HepG2 (cell line): ENCODE measurements around the gene PRMT6. TPM values are rescaled to one million over a fixed set of nuclear protein-coding genes. Genes with fewer than 3 reads are reported as not detected.

Experiments
- AHR ChIP-seq: IDR thresholded peaks from 2 replicates; pipeline ENCODE4 v1.6.1; 2018; ENCODE audit warnings: missing genetic modification reagents, missing compliant biosample characterization
- ARNT ChIP-seq: fragments of 450-650 bp; IDR thresholded peaks from 2 replicates; pipeline ENCODE4 v1.6.1; 2017
- BHLHE40 ChIP-seq: IDR thresholded peaks from 2 replicates; pipeline ENCODE4 v1.6.1; 2011; ENCODE audit warnings: low read length, improper control_type of control experiment
- DPF2 ChIP-seq: sonication (generic); formaldehyde crosslinking; IDR thresholded peaks from 2 replicates; pipeline ENCODE4 v1.4.0; 2020; ENCODE audit warnings: mild to moderate bottlenecking, low read depth, missing genetic modification reagents, borderline replicate concordance
- HNF4A ChIP-seq: sonication (generic); formaldehyde crosslinking; IDR thresholded peaks from 2 replicates; pipeline ENCODE4 v1.4.0; 2020; ENCODE audit warnings: missing genetic modification reagents
- HOXD1 ChIP-seq: sonication (generic); formaldehyde crosslinking; IDR thresholded peaks from 2 replicates; pipeline ENCODE4 v1.5.0; 2020; ENCODE audit warnings: missing genetic modification reagents
- MBNL3 ChIP-seq: fragments of 250-450 bp; sonication (Bioruptor Pico); conservative IDR thresholded peaks from 2 replicates; pipeline ENCODE4 v1.8.0; 2022; ENCODE audit warnings: mild to moderate bottlenecking, inconsistent platforms
- MEIS2 ChIP-seq: sonication (generic); formaldehyde crosslinking; IDR thresholded peaks from 2 replicates; pipeline ENCODE4 v1.9.0; 2021; ENCODE audit warnings: mild to moderate bottlenecking, missing genetic modification reagents
- MXD4 ChIP-seq: IDR thresholded peaks from 2 replicates; pipeline ENCODE4 v1.6.1; 2016; ENCODE audit warnings: mild to moderate bottlenecking, missing biosample characterization, missing genetic modification reagents
- PCBP1 ChIP-seq: fragments of 200-400 bp; formaldehyde crosslinking; IDR thresholded peaks from 2 replicates; pipeline ENCODE4 v1.6.1; 2017; ENCODE audit warnings: mild to moderate bottlenecking, low read depth, low read length, borderline replicate concordance
- RFX3 ChIP-seq: IDR thresholded peaks from 2 replicates; pipeline ENCODE4 v1.6.1; 2016; ENCODE audit warnings: missing biosample characterization, missing genetic modification reagents
- RORA ChIP-seq: sonication (generic); formaldehyde crosslinking; IDR thresholded peaks from 2 replicates; pipeline ENCODE4 v1.5.0; 2020; ENCODE audit warnings: mild to moderate bottlenecking, missing genetic modification reagents, moderate library complexity
- RXRA ChIP-seq: sonication (generic); formaldehyde crosslinking; IDR thresholded peaks from 2 replicates; pipeline ENCODE4 v1.5.1; 2020; ENCODE audit warnings: missing genetic modification reagents
- TAF1 ChIP-seq: sonication (generic); formaldehyde crosslinking; IDR thresholded peaks from 2 replicates; pipeline ENCODE4 v1.4.0; 2020; ENCODE audit warnings: missing genetic modification reagents
- TARDBP ChIP-seq: sonication (generic); formaldehyde crosslinking; IDR thresholded peaks from 2 replicates; pipeline ENCODE4 v1.8.0; 2022; ENCODE audit warnings: mild to moderate bottlenecking, missing genetic modification reagents
- ZBTB21 ChIP-seq: sonication (generic); formaldehyde crosslinking; IDR thresholded peaks from 2 replicates; pipeline ENCODE4 v1.4.0; 2020; ENCODE audit warnings: missing genetic modification reagents
- ZBTB38 ChIP-seq: sonication (generic); formaldehyde crosslinking; IDR thresholded peaks from 2 replicates; pipeline ENCODE4 v1.5.1; 2020; ENCODE audit warnings: mild to moderate bottlenecking, missing genetic modification reagents
- ZBTB7B ChIP-seq: sonication (generic); formaldehyde crosslinking; IDR thresholded peaks from 2 replicates; pipeline ENCODE4 v1.4.0; 2020; ENCODE audit warnings: missing genetic modification reagents
- ZC3H4 ChIP-seq: sonication (generic); formaldehyde crosslinking; IDR thresholded peaks from 2 replicates; pipeline ENCODE4 v1.4.0; 2020; ENCODE audit warnings: missing genetic modification reagents, borderline replicate concordance
- ZNF12 ChIP-seq: sonication (generic); formaldehyde crosslinking; IDR thresholded peaks from 2 replicates; pipeline ENCODE4 v1.5.0; 2020; ENCODE audit warnings: missing genetic modification reagents
- ZNF235 ChIP-seq: sonication (generic); formaldehyde crosslinking; IDR thresholded peaks from 2 replicates; pipeline ENCODE4 v1.8.1; 2023; ENCODE audit warnings: mild to moderate bottlenecking, missing genetic modification reagents, borderline replicate concordance
- ZNF24 ChIP-seq: fragments of 450-650 bp; IDR thresholded peaks from 2 replicates; pipeline ENCODE4 v1.6.1; 2017; ENCODE audit warnings: antibody characterized with exemption, mild to moderate bottlenecking
- ZNF776 ChIP-seq: sonication (generic); formaldehyde crosslinking; IDR thresholded peaks from 2 replicates; pipeline ENCODE4 v1.4.0; 2020; ENCODE audit warnings: mild to moderate bottlenecking, missing genetic modification reagents
- ZNF841 ChIP-seq: sonication (generic); formaldehyde crosslinking; IDR thresholded peaks from 2 replicates; pipeline ENCODE4 v1.8.1; 2023; ENCODE audit warnings: missing genetic modification reagents, borderline replicate concordance
- ZSCAN29 ChIP-seq: sonication (generic); formaldehyde crosslinking; conservative IDR thresholded peaks from 2 replicates; pipeline ENCODE4 v1.4.0; 2020; ENCODE audit warnings: mild to moderate bottlenecking, missing genetic modification reagents
- polyA plus RNA-seq, 8 experiments: library from polyadenylated mRNA; depleted of rRNA in 3 of 8; stranded (reverse) in 7 of 8; unstranded in 1 of 8; fragments of >200 nt; fragmentation: Illumina TruSeq in 4 of 8; extraction: Trizol in 4 of 8; gene quantifications; 2 replicates each; pipeline versions ENCODE4 v1.2.1 to v1.2.3, GENCODE V29; 2011 to 2016; ENCODE audit warnings: low read depth in 4 of 8, missing spikeins in 1 of 8, mixed read lengths in 1 of 8; ENCODE audit not compliant: insufficient read depth in 1 of 8
- total RNA-seq, 5 experiments: library from RNA; depleted of rRNA; stranded (reverse); fragments of >200 nt; fragmentation: Illumina TruSeq; extraction: Trizol; gene quantifications; 2 replicates each; pipeline ENCODE4 v1.2.3, GENCODE V29; 2016; ENCODE audit warnings: low read depth in 1 of 5
- TF ChIP-seq, protein P1 (sequence below): sonication (generic); formaldehyde crosslinking; IDR thresholded peaks from 2 replicates; pipeline ENCODE4 v1.4.0; 2020; ENCODE audit warnings: missing genetic modification reagents
- TF ChIP-seq, protein P2 (sequence below): IDR thresholded peaks from 2 replicates; pipeline ENCODE4 v1.6.1; 2016; ENCODE audit warnings: mild to moderate bottlenecking
- TF ChIP-seq, protein P3 (sequence below): sonication (generic); formaldehyde crosslinking; IDR thresholded peaks from 2 replicates; pipeline ENCODE4 v1.9.0; 2021; ENCODE audit warnings: missing genetic modification reagents, mild to moderate bottlenecking, borderline replicate concordance

The PRMT6 gene
- total and polyA plus RNA-seq, 2 of the 13 experiments (the other 11 are each of a cell fraction or from before 2014, with no cell fraction given): 8.1 to 15.8 TPM

DNA sequence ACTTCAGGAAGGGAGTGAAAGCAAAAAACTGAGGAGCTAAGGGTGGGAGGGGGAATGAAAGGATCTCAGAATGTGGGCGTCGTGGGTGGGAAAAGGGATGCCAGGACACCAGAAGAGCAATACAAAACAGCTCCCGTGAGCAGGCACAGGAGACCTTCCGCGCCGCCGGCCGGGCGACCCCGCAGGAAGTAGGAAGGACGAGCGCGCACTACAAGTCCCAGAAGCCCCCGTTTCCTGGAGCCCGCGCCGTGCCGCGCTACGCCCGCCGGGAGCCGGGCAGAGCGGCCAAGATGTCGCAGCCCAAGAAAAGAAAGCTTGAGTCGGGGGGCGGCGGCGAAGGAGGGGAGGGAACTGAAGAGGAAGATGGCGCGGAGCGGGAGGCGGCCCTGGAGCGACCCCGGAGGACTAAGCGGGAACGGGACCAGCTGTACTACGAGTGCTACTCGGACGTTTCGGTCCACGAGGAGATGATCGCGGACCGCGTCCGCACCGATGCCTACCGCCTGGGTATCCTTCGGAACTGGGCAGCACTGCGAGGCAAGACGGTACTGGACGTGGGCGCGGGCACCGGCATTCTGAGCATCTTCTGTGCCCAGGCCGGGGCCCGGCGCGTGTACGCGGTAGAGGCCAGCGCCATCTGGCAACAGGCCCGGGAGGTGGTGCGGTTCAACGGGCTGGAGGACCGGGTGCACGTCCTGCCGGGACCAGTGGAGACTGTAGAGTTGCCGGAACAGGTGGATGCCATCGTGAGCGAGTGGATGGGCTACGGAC lies at the start of gene PRMT6 (continued):
- no peak for TF ChIP-seq ZBTB21 (CRISPR knock-in tag)
- no peak for TF ChIP-seq HNF4A (CRISPR knock-in tag)
- peak; percentile 85; the same call in 1 of the 2 replicates for TF ChIP-seq ZBTB38 (CRISPR knock-in tag)
- TF ChIP-seq MEIS2 (CRISPR knock-in tag): 0 out of 2 replicates have a peak, but pooled peaks have one; percentile 32
- TF ChIP-seq DPF2 (CRISPR knock-in tag): no peak
- TF ChIP-seq TARDBP (CRISPR knock-in tag): peak; percentile 73; the same call in 1 of the 2 replicates
- no peak for TF ChIP-seq ARNT
- TF ChIP-seq ZBTB7B (CRISPR knock-in tag): no peak
- no peak for TF ChIP-seq AHR (CRISPR knock-in tag)
- TF ChIP-seq HOXD1 (CRISPR knock-in tag): no peak
- no peak for TF ChIP-seq RFX3 (CRISPR knock-in tag)
- 0 out of 2 replicates have a peak, but pooled peaks have one; percentile 45 for TF ChIP-seq ZSCAN29 (CRISPR knock-in tag)
- TF ChIP-seq ZNF235: no peak
- TF ChIP-seq ZNF776 (CRISPR knock-in tag): no peak
- TF ChIP-seq, protein P1, sequence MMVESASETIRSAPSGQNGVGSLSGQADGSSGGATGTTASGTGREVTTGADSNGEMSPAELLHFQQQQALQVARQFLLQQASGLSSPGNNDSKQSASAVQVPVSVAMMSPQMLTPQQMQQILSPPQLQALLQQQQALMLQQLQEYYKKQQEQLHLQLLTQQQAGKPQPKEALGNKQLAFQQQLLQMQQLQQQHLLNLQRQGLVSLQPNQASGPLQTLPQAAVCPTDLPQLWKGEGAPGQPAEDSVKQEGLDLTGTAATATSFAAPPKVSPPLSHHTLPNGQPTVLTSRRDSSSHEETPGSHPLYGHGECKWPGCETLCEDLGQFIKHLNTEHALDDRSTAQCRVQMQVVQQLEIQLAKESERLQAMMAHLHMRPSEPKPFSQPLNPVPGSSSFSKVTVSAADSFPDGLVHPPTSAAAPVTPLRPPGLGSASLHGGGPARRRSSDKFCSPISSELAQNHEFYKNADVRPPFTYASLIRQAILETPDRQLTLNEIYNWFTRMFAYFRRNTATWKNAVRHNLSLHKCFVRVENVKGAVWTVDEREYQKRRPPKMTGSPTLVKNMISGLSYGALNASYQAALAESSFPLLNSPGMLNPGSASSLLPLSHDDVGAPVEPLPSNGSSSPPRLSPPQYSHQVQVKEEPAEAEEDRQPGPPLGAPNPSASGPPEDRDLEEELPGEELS (CRISPR knock-in tag): no peak
- TF ChIP-seq PCBP1: 0 out of 2 replicates have a peak, but pooled peaks have one; percentile 73
- TF ChIP-seq MBNL3 (CRISPR knock-in tag): no peak
- TF ChIP-seq, protein P2, sequence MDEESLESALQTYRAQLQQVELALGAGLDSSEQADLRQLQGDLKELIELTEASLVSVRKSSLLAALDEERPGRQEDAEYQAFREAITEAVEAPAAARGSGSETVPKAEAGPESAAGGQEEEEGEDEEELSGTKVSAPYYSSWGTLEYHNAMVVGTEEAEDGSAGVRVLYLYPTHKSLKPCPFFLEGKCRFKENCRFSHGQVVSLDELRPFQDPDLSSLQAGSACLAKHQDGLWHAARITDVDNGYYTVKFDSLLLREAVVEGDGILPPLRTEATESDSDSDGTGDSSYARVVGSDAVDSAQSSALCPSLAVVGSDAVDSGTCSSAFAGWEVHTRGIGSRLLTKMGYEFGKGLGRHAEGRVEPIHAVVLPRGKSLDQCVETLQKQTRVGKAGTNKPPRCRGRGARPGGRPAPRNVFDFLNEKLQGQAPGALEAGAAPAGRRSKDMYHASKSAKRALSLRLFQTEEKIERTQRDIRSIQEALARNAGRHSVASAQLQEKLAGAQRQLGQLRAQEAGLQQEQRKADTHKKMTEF (CRISPR knock-in tag): peak; percentile 67; the same call in 1 of the 2 replicates
- TF ChIP-seq ZNF841 (CRISPR knock-in tag): no peak
- TF ChIP-seq TAF1: peak; percentile 84
- TF ChIP-seq RORA: no peak
- no peak for TF ChIP-seq BHLHE40
- no peak for TF ChIP-seq ZNF24
- no peak for TF ChIP-seq ZNF12 (CRISPR knock-in tag)
- no peak; the same call in 1 of the 2 replicates for TF ChIP-seq RXRA (CRISPR knock-in tag)
- TF ChIP-seq MXD4 (CRISPR knock-in tag): 0 out of 2 replicates have a peak, but pooled peaks have one; percentile 28
- no peak for TF ChIP-seq ZC3H4 (CRISPR knock-in tag)
- TF ChIP-seq, protein P3, sequence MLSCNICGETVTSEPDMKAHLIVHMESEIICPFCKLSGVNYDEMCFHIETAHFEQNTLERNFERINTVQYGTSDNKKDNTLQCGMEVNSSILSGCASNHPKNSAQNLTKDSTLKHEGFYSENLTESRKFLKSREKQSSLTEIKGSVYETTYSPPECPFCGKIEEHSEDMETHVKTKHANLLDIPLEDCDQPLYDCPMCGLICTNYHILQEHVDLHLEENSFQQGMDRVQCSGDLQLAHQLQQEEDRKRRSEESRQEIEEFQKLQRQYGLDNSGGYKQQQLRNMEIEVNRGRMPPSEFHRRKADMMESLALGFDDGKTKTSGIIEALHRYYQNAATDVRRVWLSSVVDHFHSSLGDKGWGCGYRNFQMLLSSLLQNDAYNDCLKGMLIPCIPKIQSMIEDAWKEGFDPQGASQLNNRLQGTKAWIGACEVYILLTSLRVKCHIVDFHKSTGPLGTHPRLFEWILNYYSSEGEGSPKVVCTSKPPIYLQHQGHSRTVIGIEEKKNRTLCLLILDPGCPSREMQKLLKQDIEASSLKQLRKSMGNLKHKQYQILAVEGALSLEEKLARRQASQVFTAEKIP (CRISPR knock-in tag): no peak
